Kidney epithelial cell (primary cell): Measurements from ENCODE around the gene KLF11. TPM values are rescaled to one million over a fixed set of nuclear protein-coding genes. Genes with fewer than 3 reads are reported as not detected.

Source experiments
- DNase-seq: peaks from one replicate; pipeline ENCODE4 v3.0.0-alpha.2; 2010; ENCODE audit warnings: low read depth
- H3K27me3 ChIP-seq: 2 replicates; pipeline ENCODE4 v1.6.0; 2011; ENCODE audit warnings: low read length; ENCODE audit not compliant: control insufficient read depth, insufficient read depth
- H3K36me3 ChIP-seq: 2 replicates; pipeline ENCODE4 v1.5.1; 2011; ENCODE audit warnings: low read length; ENCODE audit not compliant: control insufficient read depth, insufficient read depth
- H3K4me3 ChIP-seq: 2 replicates; pipeline ENCODE4 v1.5.1; 2011; ENCODE audit warnings: low read depth, mild to moderate bottlenecking, control low read depth, low read length
- CTCF ChIP-seq: IDR thresholded peaks from 2 replicates; pipeline ENCODE4 v1.5.1; 2011; ENCODE audit warnings: mild to moderate bottlenecking, moderate library complexity, low read length, control low read depth, inconsistent platforms; ENCODE audit not compliant: insufficient read depth, poor library complexity, severe bottlenecking
- total RNA-seq: library from RNA; depleted of rRNA; stranded (reverse); fragments of >200 nt; gene quantifications from 2 replicates; pipeline ENCODE4 v1.2.3, GENCODE V29; 2015

KLF11 gene
- total RNA-seq, 1 donor from 2014 or later: 15.4 TPM

GRCh38 chr2:10022966-10023662, 20.2 kb upstream of the KLF11 start:
- Histone ChIP-seq H3K4me3 (no peak overlapping the region), H3K36me3 (no peaks in the 10 kb centered on the region), H3K27me3 (peaks cover 2% of the 10 kb centered on the region)
- no peak for DNase-seq
- no peak for TF ChIP-seq CTCF

DNA sequence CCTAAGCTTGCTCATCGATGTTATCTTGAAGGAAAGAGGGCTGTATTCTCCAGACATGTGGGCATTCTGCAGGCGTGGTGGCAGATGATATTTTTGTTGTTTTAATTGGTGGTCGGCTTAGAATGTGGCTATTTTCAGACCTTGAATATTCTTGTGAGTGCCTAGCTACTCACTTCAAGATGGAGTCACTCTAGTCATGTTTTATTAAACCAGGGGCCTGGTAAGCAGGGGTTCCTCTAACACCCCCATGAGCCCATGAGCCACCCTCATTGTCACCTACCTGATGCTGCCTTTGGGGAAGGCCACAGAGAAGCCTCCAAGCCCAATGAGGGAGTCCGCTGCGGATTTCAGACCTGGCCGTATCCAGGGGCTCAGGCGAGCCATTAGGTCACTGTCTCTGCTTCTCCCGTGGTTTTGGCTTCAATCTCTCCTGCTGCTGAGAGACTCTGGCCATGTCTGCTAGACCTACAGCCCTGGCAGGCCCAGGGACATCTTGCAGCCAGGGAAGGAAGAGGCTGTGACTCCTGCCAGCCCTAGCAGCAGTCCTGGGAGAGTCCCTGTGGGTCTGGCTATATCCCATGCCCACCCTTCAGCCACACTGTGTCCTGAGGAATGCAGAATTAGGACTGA, 16.3 kb upstream of the KLF11 start:
- H3K36me3 ChIP-seq: no peaks in the 10 kb centered on the region
- no peak for DNase-seq
- H3K4me3 ChIP-seq: no peak overlapping the region
- TF ChIP-seq CTCF: no peak
- no peaks in the 10 kb centered on the region for H3K27me3 ChIP-seq

- no peak for TF ChIP-seq CTCF
- no peaks in the 10 kb centered on the region for H3K36me3 ChIP-seq
- no peak for DNase-seq
- H3K4me3 ChIP-seq: no peak overlapping the region
- H3K27me3 ChIP-seq: no peaks in the 10 kb centered on the region
Measured at GRCh38 chr2:10027660-10028330, 15.6 kb upstream of the KLF11 start.

DNA sequence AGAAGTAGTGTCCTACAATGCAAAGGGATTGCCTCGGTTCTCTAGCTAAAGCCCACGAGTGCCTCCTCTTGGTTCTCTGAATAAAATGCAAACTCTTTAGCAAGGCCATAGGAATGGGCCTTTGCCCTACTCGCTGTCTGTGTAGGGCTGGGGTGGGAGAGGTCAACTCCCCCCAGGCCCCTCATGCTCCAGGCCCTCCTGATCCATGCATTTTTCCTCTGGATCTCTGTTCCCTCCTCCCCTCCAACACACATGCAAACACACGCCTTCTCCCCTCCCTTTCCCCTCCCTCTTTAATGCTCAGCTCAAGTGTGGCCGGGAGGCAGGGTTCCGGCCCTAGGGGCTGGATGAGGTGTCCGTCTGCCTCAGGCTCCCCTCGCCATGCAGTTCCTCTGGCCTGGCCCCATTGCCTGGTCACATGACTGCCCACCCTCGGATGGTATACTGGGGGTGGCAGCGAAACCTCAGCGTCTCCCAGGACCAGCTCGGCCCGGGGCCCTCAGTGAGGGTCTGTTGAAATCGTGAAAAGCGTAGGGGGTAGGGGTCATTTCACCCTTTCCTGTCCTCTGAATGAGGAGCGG, 14.9 kb upstream of the KLF11 start:
- no peaks in the 10 kb centered on the region for H3K27me3 ChIP-seq
- no peak overlapping the region for H3K4me3 ChIP-seq
- TF ChIP-seq CTCF: no peak

GRCh38 chr2:10028988-10029874, 14.1 kb upstream of the KLF11 start:
- no peak for DNase-seq
- H3K4me3 ChIP-seq: no peak overlapping the region

More for the DNA sequence above, 14.9 kb upstream of the KLF11 start:
- no peaks in the 10 kb centered on the region for H3K36me3 ChIP-seq
- no peak for DNase-seq

More at GRCh38 chr2:10028988-10029874, 14.1 kb upstream of the KLF11 start:
- Histone ChIP-seq H3K36me3 (no peaks in the 10 kb centered on the region), H3K27me3 (no peaks in the 10 kb centered on the region)
- TF ChIP-seq CTCF: no peak
